NCI-H526 treated with DMSO at 0.1 percent for 48 hours (cell line): Measurements from ENCODE around the gene ZNRD2.

Source experiments
- DNase-seq: peaks from one replicate; lab custom pipeline; 2025; lab: John Stamatoyannopoulos, UW

ZNRD2 gene

DNA sequence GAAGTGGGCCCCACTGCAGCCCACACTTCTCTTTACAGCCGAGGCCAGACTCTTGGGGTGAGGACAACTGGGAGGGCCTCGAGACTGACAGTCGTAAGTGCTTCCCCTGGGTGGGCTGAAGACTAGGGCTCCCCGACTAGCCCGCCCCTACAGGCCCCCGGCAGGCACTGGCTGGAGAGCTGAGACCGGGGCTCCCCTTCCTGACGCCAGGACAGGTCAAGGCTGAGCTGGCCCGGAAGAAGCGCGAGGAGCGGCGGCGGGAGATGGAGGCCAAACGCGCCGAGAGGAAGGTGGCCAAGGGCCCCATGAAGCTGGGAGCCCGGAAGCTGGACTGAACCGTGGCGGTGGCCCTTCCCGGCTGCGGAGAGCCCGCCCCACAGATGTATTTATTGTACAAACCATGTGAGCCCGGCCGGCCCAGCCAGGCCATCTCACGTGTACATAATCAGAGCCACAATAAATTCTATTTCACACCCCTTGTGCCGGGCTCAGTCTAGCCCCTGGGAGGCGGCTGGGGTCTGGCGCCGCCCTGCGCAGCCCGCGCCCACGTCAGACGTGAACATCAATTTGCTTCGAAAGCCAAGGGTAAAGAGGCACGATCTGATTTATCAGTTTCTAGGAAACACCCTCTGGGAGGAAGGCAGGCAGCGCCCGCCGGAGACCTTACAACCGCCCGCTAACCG, 31.9 kb upstream of the ZNRD2 start:
- DNase-seq, result no peak

DNA sequence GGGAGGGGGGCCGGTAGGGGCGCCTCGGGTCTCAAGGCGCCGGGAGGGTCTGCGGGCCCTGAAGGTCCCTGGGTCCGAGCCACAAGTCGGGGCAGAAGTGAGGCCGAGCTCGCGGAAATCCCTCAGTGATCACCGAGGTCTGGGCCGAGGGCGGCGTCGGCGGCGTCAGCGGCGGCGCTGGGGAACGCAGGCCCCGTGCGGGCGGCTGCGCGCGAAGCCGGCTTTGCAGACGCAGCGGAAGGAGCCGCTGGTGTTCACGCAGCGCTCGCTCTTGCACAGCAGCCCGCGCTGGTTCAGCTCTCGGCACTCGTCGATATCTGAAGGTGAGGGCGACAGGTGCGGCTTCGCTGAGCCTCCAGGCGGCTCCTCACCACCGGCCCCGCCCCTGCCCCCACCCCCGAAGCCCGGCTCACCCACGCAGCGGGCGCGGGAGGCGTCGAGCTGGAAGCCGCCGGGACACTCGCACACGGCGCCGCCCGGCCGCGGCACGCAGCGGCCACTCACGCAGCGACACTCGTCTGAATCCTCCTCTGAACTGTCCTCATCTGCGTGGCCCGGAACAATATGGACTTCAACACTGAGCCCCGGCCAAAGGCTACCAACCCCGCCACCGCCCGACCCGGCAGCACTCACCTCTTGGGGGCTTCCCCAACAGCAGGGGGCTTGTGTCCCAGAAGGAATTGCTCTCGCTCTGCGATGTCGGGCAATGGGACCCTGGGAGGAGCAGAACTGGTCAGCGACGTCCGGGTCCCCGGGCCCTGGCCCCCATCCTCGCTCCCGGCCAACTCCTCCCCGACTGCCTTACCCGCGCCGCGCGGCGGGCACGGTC, 31.1 kb upstream of the ZNRD2 start:
- peak; percentile 50 for DNase-seq

DNA sequence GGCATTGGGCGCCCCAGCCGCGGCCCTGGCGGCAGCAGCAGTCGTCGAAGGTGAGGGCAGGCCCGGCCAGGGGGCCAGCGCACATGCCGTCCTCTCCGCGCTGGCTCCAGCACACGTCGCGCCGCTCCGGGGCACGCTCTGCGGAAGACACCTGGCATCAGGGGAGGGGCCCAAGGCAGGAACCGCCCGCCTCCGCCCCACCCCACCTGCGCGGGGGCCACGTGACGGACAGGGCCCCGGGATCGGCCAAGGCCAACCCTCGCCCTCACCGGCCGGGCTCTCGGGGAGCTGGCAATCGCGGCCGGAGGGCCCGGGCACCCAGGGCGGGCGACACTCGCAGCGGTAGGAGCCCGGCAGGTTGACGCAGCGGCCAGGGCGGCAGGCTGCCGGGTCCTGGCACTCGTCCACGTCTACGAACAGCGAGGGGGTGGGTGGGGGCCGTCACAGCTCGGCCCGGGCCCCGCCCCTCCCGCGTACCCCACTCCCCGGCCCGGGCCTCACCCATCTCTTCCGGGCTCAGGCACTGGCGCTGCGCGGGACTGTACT, 30.5 kb upstream of the ZNRD2 start:
- DNase-seq, result peak; percentile 80

DNA sequence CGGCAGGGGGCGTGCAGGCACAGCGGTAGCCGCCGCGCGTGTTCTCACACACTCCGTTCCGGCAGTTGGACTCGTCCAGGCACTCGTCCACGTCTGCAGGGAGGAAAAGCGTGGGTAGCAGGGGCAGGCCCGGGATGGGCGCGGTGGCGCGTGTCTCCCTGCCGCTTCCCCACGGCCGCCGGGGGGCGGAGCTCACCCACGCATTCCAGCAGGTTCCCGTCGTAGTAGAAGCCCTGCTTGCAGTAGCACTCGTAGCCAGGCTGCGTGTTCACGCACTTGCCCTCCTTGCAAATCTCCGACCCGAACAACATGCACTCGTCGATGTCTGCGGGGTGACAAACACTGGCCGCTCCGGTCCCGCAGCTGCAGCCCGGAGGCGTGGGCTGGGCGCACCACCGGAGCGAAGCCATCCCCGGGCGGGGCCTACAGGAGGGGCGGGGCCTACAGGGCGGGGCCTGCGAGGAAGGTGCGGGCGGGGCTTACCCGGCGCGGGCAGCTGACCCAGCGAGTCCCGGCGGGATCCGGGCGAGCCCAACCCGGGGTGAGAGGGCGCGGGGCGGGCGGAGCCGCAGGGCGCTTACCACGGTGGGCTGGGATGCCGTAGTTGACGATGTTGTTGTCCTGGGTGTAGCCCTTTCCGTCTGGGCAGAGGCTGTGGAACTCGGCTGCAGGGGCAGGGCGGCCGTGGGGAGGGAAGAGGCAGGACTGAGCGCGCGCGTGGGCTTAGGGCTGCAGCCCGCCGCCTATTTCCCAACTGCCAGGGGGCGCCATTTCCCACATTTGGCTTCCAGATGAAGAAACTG, 29.8 kb upstream of the ZNRD2 start:
- peak; percentile 93 for DNase-seq

GRCh38 chr11:65541093-65541982, 28.9 kb upstream of the ZNRD2 start:
- no peak for DNase-seq

DNA sequence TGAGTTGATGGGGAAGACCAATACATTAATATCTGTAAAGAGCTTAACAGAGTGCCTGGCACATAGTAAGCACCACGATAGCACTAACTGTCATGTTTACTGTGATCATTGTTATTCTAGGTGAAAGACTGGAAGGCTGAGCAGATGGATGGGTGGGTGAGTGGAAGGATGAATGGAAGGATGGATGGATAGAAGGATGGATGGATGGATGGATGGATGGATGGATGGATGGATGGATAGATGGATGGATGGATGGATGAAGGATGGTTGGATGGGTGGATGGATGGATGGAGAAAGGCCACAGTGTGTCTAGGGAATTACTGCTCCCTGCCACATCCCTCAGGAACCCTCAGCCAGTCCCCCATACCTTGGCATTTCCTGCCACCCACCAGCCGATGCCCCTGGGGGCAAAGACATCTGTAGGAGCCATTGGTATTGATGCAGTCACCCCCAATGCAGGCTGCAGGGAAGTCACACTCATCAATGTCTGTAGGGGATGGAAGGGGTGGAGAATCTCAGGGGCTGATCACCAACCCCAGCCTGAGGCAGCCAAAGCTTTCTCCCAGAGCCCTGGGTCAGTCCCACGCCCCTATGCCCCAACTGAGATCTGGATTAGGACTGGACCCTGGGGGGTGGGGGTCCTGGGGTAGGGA, 27.4 kb upstream of the ZNRD2 start:
- DNase-seq, result no peak

GRCh38 chr11:65545853-65546216, 24.4 kb upstream of the ZNRD2 start:
- DNase-seq, result no peak

DNA sequence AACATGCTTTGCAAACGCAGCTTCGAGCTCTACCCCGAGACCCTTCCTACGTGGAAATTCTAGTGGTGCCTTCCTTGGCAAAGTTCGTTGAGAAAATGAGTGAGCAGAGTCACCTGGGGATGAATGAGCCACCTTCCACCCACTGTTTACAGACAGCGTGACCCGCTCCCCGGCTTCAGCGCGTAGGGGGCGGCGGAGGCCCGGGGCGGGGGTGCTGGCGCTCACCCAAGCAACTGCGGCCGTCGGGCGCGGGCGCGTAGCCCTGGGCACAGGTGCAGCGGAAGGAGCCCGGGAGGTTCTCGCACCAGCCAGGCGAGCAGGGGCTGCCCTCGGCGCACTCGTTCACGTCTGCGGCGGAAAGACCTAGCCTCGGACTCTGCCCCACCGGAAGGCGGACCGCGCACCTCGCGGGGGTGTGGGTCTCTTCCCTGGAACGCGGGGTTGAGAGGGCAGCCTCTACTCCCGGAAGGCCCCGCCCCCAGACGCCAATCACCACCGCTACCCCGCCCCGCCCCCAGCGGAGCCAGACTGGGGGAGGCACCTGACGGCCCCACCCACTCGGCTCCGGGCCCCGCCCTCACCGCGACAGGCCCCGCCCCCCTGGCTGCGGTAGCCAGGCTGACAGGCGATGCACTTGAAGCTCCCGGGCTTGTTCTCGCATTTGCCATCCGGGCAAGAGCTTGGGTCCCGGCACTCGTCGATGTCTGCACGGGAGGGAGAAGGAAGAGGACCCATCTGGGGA, 23.9 kb upstream of the ZNRD2 start:
- peak; percentile 76 for DNase-seq

DNA sequence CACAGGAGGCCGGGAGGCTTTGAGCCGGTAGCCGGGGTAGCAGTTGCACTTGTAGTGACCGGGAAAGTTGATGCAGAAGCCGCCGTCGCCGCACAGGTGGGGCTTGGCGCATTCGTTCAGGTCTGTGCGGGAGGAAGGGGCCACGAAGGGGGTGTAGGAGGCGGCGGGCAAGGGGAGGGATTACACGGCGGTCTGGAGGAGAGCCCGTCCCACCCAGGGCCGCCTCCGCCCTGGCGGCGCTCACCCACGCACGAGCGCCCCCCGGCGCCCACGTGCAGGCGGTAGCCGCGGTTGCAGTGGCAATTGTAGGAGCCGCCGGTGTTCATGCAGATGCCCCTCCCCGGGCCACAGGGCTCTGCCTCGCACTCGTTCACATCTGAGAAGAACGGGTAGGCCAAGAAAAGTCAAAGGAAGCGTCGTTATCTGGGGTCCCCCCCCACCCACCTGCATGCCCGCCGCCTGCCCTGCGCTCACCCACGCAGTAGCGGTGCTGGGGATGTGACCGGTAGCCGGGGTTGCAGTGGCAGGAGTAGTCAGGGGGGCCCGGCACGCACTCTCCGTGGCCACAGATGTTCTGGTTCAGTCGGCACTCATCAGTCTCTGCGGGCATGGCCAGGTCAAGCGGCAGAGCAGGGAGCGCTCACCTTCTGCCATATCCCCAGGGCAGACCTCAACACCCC, 22.7 kb upstream of the ZNRD2 start:
- DNase-seq, result no peak

GRCh38 chr11:65548395-65548794, 21.9 kb upstream of the ZNRD2 start:
- DNase-seq, result no peak

GRCh38 chr11:65549096-65549495, 21.2 kb upstream of the ZNRD2 start:
- no peak for DNase-seq

- DNase-seq, result peak; percentile 58
Observed at GRCh38 chr11:65551572-65552387, 18.5 kb upstream of the ZNRD2 start.

GRCh38 chr11:65552388-65552951, 17.8 kb upstream of the ZNRD2 start:
- DNase-seq, result no peak

DNA sequence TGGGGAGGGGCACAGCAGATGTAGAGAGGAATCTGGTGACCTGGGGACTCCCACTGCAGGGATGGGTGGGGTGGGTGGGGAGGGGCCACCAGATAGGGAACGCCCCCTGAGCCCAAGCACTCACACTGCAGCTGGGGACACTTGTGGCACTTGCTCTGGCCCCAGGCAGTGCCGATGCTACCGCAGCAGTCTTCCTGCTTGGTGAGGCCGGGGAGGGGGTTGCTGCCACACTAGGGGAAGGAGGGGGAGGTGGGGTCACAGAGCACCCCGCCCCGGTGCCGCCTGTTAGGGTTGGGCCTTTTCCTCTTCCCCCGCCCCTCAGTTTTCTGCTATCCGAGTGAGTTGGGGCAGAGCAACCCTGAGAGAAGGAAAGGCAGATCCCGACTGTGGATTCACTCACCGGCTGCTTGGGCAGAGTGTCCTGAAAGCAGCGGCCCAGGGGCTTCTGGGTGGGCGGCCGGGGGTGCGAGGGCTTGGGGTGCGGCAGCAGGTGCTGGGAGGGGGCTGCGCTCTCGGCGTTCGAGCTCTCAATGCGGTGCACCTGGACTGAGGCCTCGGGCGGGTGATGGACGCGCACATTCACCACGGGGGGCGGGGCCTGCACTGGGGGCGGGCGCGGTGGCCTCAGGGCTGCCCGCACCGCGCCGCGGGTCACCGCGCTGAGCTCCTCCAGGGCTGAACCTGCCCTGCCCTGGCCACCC, 16.8 kb upstream of the ZNRD2 start:
- DNase-seq, result no peak

DNA sequence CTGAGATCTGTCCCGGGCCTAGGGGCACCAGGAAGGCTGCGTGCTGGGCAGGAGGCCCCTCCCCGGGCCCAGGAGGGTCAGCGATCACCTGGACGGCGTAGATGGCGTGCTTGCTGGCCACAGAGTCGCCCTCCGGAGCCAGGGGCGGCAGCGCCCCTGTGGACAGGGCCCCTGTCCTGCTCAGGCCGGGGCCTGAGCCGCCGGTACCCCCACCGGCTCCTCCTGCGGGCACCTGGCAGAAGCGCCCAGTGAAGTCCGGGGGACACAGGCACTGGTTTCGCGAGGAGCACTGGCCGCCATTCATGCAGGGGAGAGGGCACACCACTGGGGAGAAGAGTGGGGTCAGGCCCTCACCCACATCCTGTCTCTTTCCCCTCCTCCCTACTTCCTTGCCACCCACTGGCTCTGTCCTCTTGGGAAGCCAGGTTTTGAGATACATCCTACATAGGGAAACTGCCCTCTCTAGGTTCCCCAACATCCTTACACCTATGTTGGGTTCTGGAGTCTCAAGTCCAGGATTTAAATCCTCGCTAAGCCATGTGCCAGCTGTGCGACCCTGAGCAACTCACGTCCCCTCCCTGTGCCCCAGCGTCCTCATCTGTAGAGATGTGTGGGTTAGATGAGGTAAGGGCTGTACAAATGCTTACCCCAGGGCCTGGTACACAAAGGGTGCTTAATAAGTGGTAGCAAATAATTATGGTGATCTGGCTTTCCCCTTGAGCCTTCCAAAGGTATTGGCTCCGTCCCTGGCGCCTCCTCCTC, 16.0 kb upstream of the ZNRD2 start:
- no peak for DNase-seq

- DNase-seq, result no peak
Observed at GRCh38 chr11:65554842-65555430, 15.3 kb upstream of the ZNRD2 start.
